ENCODE data around the gene KIF17.
A peak's percentile ranks its signal among the peaks of the same experiment; 100 is the strongest.

The KIF17 gene

DNA sequence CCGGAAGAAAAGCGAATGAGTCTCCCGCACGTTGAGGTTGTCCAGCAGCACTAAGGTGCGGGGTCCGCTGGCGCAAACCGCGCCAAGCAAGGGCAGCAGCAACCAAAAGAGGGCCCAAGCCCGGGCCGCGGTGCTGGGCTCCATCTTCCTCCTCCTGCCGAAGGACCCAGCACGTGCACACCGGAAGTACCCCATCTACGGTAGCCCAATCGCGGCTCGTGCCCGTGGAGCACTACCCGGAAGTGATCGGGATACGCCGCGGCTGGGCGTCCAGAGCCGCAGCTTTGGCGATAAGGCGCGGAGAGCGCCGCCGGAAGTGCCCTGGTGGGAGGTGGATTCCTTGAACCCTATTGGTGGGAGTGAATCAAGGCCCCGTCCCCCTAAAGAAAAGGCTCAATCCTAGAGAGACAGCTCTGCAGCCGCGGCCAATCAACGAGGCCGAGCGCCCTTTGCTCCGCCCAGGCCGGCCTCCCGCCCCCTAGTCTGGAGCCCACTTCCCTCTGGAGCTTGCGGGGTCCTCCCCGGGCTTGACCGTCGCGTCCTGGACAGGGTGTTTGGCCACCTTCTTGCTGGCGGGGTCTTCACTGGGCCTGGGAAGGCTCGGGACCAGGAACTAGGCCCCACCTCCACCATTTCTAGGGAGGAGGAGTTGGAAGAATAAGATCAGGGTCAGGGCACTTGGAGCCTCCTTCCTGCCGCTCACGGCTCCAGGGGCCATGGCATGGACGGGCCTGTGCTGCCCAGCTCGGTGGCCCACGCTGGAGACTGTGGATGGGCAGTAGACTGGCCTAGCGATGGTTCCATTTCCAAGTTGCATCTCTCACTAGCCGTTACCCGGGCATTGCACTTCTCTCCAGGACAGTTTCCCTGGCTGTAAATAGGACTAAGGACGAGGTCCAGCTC is 56.3 kb downstream of the KIF17 start, which contains the start of gene DDOST:
DDOST (minus strand) TSS at position 163 of the 903 bp plus-strand sequence; CDS start at position 144, 19 bp downstream.
- peaks cover 9 to 18% of the 10 kb centered on the region in 2 donors for H3K36me3 ChIP-seq (ENCODE audit: control insufficient read depth in 2 of 2, insufficient read depth in 2 of 2, low read length in 2 of 2)
- H3K9me3 ChIP-seq (ENCODE audit: control insufficient read depth in 2 of 2, low read length in 2 of 2) = no peaks in the 10 kb centered on the region
- peak within 1 kb of the TSS; percentile 68 to 94 for H3K4me3 ChIP-seq (ENCODE audit: low read length in 2 of 2)
- peak within 1 kb of the TSS; percentile 79 to 86 for H3K9ac ChIP-seq (ENCODE audit: low read depth in 1 of 2, low read length in 2 of 2)
- H3K4me1 ChIP-seq (ENCODE audit: control insufficient read depth in 2 of 2, insufficient read depth in 2 of 2, low read length in 2 of 2) = peaks cover 13 to 15% of the 10 kb centered on the region in 2 donors
- H3K27ac ChIP-seq (ENCODE audit: low read depth in 2 of 2, low read length in 2 of 2) = peak within 1 kb of the TSS; percentile 72 to 80
- H3K27me3 ChIP-seq (ENCODE audit: control insufficient read depth in 2 of 2, insufficient read depth in 2 of 2, low read length in 2 of 2) = no peaks in the 10 kb centered on the region

DNA sequence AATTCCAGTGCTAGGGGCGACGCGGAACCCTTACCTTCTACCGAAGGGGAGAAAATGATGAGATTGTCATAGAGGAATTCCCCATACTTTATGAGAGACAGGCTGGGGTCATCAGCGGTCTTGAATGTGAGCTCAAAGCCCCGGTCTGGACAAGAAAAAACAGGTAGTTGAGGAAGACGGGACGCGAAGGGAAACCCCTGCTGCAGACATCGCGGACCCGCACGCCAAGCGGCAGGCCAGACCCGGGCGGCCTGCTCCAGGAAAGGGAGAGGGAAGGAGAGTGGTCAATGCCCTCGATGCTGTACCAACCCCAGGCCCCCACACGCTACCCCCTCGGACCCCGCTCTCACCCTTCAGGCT is 57.0 kb downstream of the KIF17 start:
- H3K36me3 ChIP-seq (ENCODE audit: control insufficient read depth in 2 of 2, insufficient read depth in 2 of 2, low read length in 2 of 2) = peaks cover 14 to 25% of the 10 kb centered on the region in 2 donors
- H3K9ac ChIP-seq (ENCODE audit: low read depth in 1 of 2, low read length in 2 of 2) = peak overlapping the region; percentile 79 to 86
- H3K27ac ChIP-seq (ENCODE audit: low read depth in 2 of 2, low read length in 2 of 2) = peak overlapping the region in 1 of 2 donors; percentile 38
- no peaks in the 10 kb centered on the region for H3K27me3 ChIP-seq (ENCODE audit: control insufficient read depth in 2 of 2, insufficient read depth in 2 of 2, low read length in 2 of 2)
- H3K4me1 ChIP-seq (ENCODE audit: control insufficient read depth in 2 of 2, insufficient read depth in 2 of 2, low read length in 2 of 2) = peaks cover 13 to 15% of the 10 kb centered on the region in 2 donors
- H3K9me3 ChIP-seq (ENCODE audit: control insufficient read depth in 2 of 2, low read length in 2 of 2) = no peaks in the 10 kb centered on the region
- peak overlapping the region; percentile 68 to 94 for H3K4me3 ChIP-seq (ENCODE audit: low read length in 2 of 2)

DNA sequence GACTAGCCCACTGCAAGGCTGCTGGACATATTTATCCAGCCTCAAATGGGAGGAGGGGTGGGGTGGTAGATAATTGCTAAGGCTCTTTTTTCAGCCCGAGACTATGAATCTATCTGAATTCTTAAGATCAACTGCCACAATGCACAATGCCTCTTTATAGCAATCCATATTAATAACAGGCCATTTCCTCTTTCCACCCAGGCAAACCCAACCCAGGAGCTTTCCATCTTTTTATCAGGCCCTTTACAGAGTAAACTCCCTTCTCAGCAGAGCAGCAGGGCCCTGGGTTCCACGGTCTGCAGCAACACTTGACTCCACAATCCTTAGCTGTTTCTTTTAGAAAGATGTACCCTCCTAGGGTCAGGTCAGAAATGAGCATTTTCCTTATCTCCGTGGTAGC is 57.4 kb downstream of the KIF17 start:
- peak overlapping the region; percentile 79 to 86 for H3K9ac ChIP-seq (ENCODE audit: low read depth in 1 of 2, low read length in 2 of 2)
- peaks cover 13 to 15% of the 10 kb centered on the region in 2 donors for H3K4me1 ChIP-seq (ENCODE audit: control insufficient read depth in 2 of 2, insufficient read depth in 2 of 2, low read length in 2 of 2)
- H3K36me3 ChIP-seq (ENCODE audit: control insufficient read depth in 2 of 2, insufficient read depth in 2 of 2, low read length in 2 of 2) = peaks cover 19 to 29% of the 10 kb centered on the region in 2 donors
- peak overlapping the region; percentile 68 to 94 for H3K4me3 ChIP-seq (ENCODE audit: low read length in 2 of 2)
- peak overlapping the region in 1 of 2 donors; percentile 16 for H3K27ac ChIP-seq (ENCODE audit: low read depth in 2 of 2, low read length in 2 of 2)
- no peaks in the 10 kb centered on the region for H3K27me3 ChIP-seq (ENCODE audit: control insufficient read depth in 2 of 2, insufficient read depth in 2 of 2, low read length in 2 of 2)
- H3K9me3 ChIP-seq (ENCODE audit: control insufficient read depth in 2 of 2, low read length in 2 of 2) = no peaks in the 10 kb centered on the region

DNA sequence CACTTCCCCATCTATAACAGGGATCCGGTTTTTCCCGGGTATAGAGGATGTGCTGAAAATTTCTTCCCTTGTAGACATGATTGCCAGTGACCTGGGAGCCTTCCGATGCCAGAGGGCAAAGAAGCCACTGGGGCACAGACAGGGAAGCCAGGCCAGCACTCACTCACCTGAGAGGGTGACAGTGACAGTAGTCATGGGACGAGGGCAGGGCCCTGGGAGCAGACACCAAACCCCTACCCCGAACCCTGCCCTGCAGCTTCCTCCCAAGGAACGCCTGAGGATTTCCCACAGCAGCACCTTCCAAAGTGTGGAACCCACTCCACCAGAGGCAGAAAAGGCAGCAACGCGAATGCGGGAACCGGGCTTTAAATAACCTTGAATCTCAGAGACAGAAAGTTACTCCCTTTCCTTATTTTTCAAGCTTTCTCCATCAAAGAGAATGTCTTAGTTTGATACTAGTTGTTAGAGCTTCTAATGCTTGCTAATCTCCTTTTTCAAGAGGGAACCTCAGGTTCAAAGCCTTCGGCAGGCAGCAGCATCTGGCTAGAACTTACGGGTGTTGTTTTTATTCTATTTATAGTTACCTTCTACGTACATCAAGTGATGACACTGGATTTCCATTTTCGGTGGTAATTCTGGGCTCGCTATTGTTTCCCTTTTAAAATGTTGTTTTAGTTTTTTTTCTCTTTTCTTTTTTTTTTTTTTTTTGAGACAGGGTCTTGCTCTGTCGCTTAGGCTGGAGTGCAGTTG is 59.5 kb downstream of the KIF17 start:
- Histone ChIP-seq H3K27ac (ENCODE audit: low read depth in 2 of 2, low read length in 2 of 2) (no peak overlapping the region), H3K9me3 (ENCODE audit: control insufficient read depth in 2 of 2, low read length in 2 of 2) (no peaks in the 10 kb centered on the region), H3K4me1 (ENCODE audit: control insufficient read depth in 2 of 2, insufficient read depth in 2 of 2, low read length in 2 of 2) (peaks cover 13 to 15% of the 10 kb centered on the region in 2 donors), H3K27me3 (ENCODE audit: control insufficient read depth in 2 of 2, insufficient read depth in 2 of 2, low read length in 2 of 2) (no peaks in the 10 kb centered on the region), H3K4me3 (ENCODE audit: low read length in 2 of 2) (no peak overlapping the region), H3K36me3 (ENCODE audit: control insufficient read depth in 2 of 2, insufficient read depth in 2 of 2, low read length in 2 of 2) (peaks cover 31 to 45% of the 10 kb centered on the region in 2 donors), H3K9ac (ENCODE audit: low read depth in 1 of 2, low read length in 2 of 2) (no peak overlapping the region)

DNA sequence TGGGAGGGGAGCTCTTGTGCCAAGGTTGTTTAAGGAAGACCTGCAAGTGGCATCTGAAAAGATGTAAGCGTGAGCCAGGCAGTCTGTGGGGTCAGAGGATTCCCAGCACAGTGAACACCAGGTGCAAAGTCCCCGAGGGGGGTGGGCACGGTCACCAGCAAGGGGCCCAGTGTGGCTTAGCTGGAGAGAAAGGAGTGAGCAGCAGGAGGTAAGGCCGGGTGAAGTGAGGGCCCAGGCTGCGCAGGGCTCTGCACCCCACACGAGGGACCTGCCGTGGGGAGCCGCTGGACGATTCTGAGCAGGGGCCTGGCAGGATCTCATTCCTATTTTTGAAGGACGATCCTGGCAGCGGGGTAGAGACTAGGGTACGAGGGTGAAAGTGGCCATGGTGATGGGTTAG is 60.8 kb downstream of the KIF17 start:
- Histone ChIP-seq H3K27me3 (ENCODE audit: control insufficient read depth in 2 of 2, insufficient read depth in 2 of 2, low read length in 2 of 2) (no peaks in the 10 kb centered on the region), H3K36me3 (ENCODE audit: control insufficient read depth in 2 of 2, insufficient read depth in 2 of 2, low read length in 2 of 2) (peaks cover 44 to 58% of the 10 kb centered on the region in 2 donors), H3K4me3 (ENCODE audit: low read length in 2 of 2) (no peak overlapping the region), H3K9ac (ENCODE audit: low read depth in 1 of 2, low read length in 2 of 2) (no peak overlapping the region), H3K4me1 (ENCODE audit: control insufficient read depth in 2 of 2, insufficient read depth in 2 of 2, low read length in 2 of 2) (peaks cover 10 to 14% of the 10 kb centered on the region in 2 donors), H3K9me3 (ENCODE audit: control insufficient read depth in 2 of 2, low read length in 2 of 2) (no peaks in the 10 kb centered on the region), H3K27ac (ENCODE audit: low read depth in 2 of 2, low read length in 2 of 2) (no peak overlapping the region)

DNA sequence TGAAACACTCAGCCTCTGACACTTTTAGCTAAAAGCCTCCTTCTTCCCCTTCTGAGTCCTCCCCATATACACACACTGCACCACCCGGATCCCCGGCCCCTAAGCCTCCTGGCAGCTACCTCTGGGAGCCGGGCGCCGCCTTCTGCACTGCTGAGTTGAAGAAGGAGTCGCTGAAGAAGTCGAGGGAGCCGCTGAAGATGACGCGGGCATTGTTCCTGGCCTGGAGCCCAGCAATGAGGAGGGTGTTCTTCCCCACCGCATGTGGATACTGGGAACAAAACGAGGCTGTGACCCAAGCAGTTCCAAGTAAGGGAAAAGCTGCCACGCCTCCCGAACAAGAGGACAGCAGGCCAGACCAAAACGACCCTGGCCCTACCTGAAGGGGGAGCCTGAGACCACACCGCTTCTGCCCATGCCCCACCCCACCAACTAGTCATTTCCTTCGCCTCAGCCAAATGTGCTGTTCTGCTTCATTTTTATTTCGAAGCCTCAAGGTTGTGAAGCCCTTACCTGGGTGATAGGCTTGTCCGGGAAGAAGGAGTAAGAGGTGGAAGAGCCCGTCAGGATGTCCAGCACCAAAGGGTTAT is 63.6 kb downstream of the KIF17 start:
- peaks cover 63 to 78% of the 10 kb centered on the region in 2 donors for H3K36me3 ChIP-seq (ENCODE audit: control insufficient read depth in 2 of 2, insufficient read depth in 2 of 2, low read length in 2 of 2)
- no peak overlapping the region for H3K27ac ChIP-seq (ENCODE audit: low read depth in 2 of 2, low read length in 2 of 2)
- no peaks in the 10 kb centered on the region for H3K27me3 ChIP-seq (ENCODE audit: control insufficient read depth in 2 of 2, insufficient read depth in 2 of 2, low read length in 2 of 2)
- no peaks in the 10 kb centered on the region for H3K9me3 ChIP-seq (ENCODE audit: control insufficient read depth in 2 of 2, low read length in 2 of 2)
- no peak overlapping the region for H3K9ac ChIP-seq (ENCODE audit: low read depth in 1 of 2, low read length in 2 of 2)
- no peak overlapping the region for H3K4me3 ChIP-seq (ENCODE audit: low read length in 2 of 2)
- H3K4me1 ChIP-seq (ENCODE audit: control insufficient read depth in 2 of 2, insufficient read depth in 2 of 2, low read length in 2 of 2) = no peaks in the 10 kb centered on the region

DNA sequence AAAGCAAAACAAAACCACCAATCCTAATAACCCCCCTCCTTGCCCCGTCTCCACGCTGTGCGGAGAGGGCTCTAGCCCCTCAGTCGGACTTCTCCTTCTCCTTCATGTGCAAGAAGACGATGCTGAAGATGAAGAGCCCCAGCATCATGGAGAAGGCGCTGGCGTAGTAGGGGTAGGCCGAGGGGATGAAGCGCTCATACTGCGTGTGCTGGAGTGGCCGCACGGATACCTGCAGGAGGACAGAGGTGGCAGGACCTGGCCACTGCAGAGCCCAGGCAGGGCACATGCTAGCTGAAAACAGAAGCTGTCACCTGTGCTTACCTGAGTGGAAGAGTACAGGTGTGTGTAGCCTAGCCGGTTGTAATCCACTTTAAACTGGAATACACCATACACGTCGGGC is 65.5 kb downstream of the KIF17 start:
- Histone ChIP-seq H3K4me1 (ENCODE audit: control insufficient read depth in 2 of 2, insufficient read depth in 2 of 2, low read length in 2 of 2) (no peaks in the 10 kb centered on the region), H3K4me3 (ENCODE audit: low read length in 2 of 2) (no peak overlapping the region), H3K9ac (ENCODE audit: low read depth in 1 of 2, low read length in 2 of 2) (no peak overlapping the region), H3K27ac (ENCODE audit: low read depth in 2 of 2, low read length in 2 of 2) (no peak overlapping the region), H3K9me3 (ENCODE audit: control insufficient read depth in 2 of 2, low read length in 2 of 2) (no peaks in the 10 kb centered on the region), H3K36me3 (ENCODE audit: control insufficient read depth in 2 of 2, insufficient read depth in 2 of 2, low read length in 2 of 2) (peaks cover 67 to 80% of the 10 kb centered on the region in 2 donors), H3K27me3 (ENCODE audit: control insufficient read depth in 2 of 2, insufficient read depth in 2 of 2, low read length in 2 of 2) (no peaks in the 10 kb centered on the region)

DNA sequence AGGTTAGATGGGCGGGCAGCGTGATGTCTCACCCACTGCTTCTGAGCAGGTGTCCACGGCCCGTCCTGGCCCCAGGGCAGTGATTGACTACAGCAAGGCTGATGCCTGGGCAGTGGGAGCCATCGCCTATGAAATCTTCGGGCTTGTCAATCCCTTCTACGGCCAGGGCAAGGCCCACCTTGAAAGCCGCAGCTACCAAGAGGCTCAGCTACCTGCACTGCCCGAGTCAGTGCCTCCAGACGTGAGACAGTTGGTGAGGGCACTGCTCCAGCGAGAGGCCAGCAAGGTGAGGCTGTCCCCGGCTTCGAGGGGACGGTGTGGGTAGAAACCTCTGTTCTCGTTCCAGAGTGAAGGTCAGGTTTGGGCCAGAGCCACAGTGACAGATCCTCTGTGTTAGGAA is 68.9 kb downstream of the KIF17 start:
- H3K36me3 ChIP-seq (ENCODE audit: control insufficient read depth in 2 of 2, insufficient read depth in 2 of 2, low read length in 2 of 2) = peaks cover 63 to 71% of the 10 kb centered on the region in 2 donors
- H3K27ac ChIP-seq (ENCODE audit: low read depth in 2 of 2, low read length in 2 of 2) = no peak overlapping the region
- no peak overlapping the region for H3K9ac ChIP-seq (ENCODE audit: low read depth in 1 of 2, low read length in 2 of 2)
- H3K4me3 ChIP-seq (ENCODE audit: low read length in 2 of 2) = no peak overlapping the region
- H3K27me3 ChIP-seq (ENCODE audit: control insufficient read depth in 2 of 2, insufficient read depth in 2 of 2, low read length in 2 of 2) = no peaks in the 10 kb centered on the region
- H3K4me1 ChIP-seq (ENCODE audit: control insufficient read depth in 2 of 2, insufficient read depth in 2 of 2, low read length in 2 of 2) = no peaks in the 10 kb centered on the region
- H3K9me3 ChIP-seq (ENCODE audit: control insufficient read depth in 2 of 2, low read length in 2 of 2) = no peaks in the 10 kb centered on the region

DNA sequence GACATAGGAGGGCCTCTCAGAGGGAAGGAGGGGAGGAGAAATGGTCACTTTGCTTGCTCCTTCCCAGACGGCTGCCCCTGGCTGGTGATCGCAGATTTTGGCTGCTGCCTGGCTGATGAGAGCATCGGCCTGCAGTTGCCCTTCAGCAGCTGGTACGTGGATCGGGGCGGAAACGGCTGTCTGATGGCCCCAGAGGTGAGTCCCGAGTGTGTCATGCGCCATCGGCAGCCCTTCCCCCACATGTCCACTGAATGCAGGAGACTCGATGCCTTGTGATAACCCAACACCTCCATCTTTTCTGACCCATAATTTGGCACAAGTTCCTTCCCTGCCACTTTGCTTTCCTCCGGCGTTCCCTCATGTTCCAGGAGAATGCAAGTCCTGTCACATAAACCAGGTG is 69.4 kb downstream of the KIF17 start:
- no peaks in the 10 kb centered on the region for H3K27me3 ChIP-seq (ENCODE audit: control insufficient read depth in 2 of 2, insufficient read depth in 2 of 2, low read length in 2 of 2)
- H3K27ac ChIP-seq (ENCODE audit: low read depth in 2 of 2, low read length in 2 of 2) = no peak overlapping the region
- H3K4me3 ChIP-seq (ENCODE audit: low read length in 2 of 2) = no peak overlapping the region
- no peaks in the 10 kb centered on the region for H3K4me1 ChIP-seq (ENCODE audit: control insufficient read depth in 2 of 2, insufficient read depth in 2 of 2, low read length in 2 of 2)
- H3K9ac ChIP-seq (ENCODE audit: low read depth in 1 of 2, low read length in 2 of 2) = no peak overlapping the region
- no peaks in the 10 kb centered on the region for H3K9me3 ChIP-seq (ENCODE audit: control insufficient read depth in 2 of 2, low read length in 2 of 2)
- peaks cover 63 to 70% of the 10 kb centered on the region in 2 donors for H3K36me3 ChIP-seq (ENCODE audit: control insufficient read depth in 2 of 2, insufficient read depth in 2 of 2, low read length in 2 of 2)

DNA sequence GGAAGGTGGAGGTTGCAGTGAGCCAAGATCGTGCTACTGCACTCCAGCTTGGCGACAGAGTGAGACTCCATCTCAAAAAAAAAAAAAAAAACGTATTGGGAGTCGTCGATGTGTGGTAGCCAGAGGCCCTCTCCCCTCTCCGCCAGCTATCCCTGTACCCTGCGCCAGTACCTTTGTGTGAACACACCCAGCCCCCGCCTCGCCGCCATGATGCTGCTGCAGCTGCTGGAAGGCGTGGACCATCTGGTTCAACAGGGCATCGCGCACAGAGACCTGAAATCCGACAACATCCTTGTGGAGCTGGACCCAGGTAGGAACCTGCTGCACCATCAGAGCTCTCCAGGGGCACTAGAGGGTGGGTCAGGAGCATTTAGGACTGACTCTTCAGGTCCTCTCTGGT is 72.4 kb downstream of the KIF17 start:
- no peaks in the 10 kb centered on the region for H3K9me3 ChIP-seq (ENCODE audit: control insufficient read depth in 2 of 2, low read length in 2 of 2)
- no peaks in the 10 kb centered on the region for H3K27me3 ChIP-seq (ENCODE audit: control insufficient read depth in 2 of 2, insufficient read depth in 2 of 2, low read length in 2 of 2)
- H3K4me1 ChIP-seq (ENCODE audit: control insufficient read depth in 2 of 2, insufficient read depth in 2 of 2, low read length in 2 of 2) = no peaks in the 10 kb centered on the region
- no peak overlapping the region for H3K4me3 ChIP-seq (ENCODE audit: low read length in 2 of 2)
- H3K27ac ChIP-seq (ENCODE audit: low read depth in 2 of 2, low read length in 2 of 2) = no peak overlapping the region
- H3K36me3 ChIP-seq (ENCODE audit: control insufficient read depth in 2 of 2, insufficient read depth in 2 of 2, low read length in 2 of 2) = peaks cover 50 to 69% of the 10 kb centered on the region in 2 donors
- no peak overlapping the region for H3K9ac ChIP-seq (ENCODE audit: low read depth in 1 of 2, low read length in 2 of 2)
